CD4-positive, alpha-beta T cell treated with Interleukin-6 for 4 hours (primary cell): ENCODE results near the gene YBX2.
A peak's percentile ranks its signal among the peaks of the same experiment; 100 is the strongest.

Experiments
- DNase-seq: peaks from one replicate; pipeline ENCODE4 v3.0.0-alpha.2; 2020; ENCODE audit warnings: mixed read lengths

The YBX2 gene

DNA sequence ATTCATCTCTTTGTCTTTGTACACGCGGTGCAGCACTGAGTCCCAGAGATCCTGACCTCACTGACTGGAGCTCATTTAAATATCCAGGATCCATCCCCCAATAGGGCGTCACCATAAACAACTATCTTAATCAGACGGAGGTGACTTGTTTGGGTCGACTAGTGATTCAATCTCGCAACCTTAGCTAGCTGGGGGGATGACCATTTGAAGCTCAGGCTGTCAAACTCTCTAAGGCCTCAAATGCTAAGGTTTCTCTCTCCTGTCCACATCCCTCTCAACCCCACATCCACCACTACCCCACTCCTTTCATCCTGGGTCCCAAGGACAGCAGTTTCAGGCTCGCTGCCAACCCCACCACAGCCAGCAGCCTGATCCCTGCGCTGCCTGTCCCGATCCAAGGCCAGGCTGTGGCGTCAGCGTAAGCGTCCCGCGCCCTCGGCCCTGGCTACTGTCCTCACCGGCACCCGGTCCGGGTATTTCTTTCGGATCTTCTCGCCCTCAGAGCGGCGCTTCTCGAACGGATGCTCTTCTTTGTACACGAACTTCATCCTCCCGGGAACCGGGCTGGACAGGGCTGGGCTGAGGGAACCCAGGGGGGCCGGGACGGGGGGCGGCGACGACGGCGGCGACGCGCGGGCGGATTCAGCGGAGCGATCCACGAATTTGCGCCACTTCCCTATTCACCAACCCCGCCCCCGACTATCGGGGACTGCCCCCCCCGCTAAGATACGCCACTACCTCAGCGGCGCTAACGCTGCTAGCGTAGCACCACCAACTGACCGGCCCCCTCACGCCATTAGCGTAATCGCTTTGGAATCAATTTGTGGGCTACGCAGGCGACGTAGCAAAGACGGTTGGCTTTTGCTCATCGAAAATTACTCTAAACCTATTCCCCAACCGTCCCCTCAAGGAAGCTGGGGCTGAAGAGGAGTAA, 52.4 kb downstream of the YBX2 start, which contains the start of gene GABARAP:
GABARAP (minus strand) TSS at position 667 of the 934 bp plus-strand sequence; CDS start at position 548, 119 bp downstream.
- peak; percentile 93 for DNase-seq

DNA sequence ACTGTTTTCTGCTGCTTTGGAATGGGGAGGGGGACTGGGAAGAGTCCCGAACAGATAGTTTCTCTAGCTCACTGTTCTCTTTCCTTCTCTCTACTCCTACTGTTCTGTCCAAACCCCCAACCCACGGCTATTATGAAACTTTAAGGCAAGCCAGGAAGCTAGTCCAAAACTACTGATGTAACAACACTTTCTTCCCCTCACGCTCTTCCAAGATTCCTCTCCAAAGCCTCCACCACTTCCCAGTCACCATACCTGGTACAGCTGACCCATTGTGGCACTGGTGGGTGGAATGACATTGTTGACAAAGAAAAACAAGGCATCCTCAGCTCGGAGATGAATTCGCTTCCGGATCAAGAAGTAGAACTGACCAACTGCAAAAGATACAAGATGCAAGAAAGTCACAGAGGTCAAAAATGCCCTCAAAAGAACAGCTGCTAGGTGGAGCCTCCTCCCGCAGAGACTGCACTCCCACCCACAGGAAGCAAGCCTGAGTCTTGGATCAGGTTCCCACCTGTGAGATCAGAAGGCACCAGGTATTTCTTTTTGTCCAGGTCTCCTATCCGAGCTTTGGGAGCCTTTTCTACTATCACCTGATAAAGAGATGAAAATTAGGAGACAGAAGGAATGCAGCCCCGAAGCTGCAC, 53.2 kb downstream of the YBX2 start:
- DNase-seq, result no peak

- DNase-seq, result no peak
Observed at GRCh38 chr17:7240375-7240774, 54.1 kb downstream of the YBX2 start.

GRCh38 chr17:7239091-7240027, 55.1 kb downstream of the YBX2 start, which contains the start of gene PHF23:
PHF23 (minus strand) TSS chr17:7239457; CDS start chr17:7239279, 178 bp downstream.
- DNase-seq, result peak; percentile 99

- DNase-seq, result peak; percentile 60
Observed at GRCh38 chr17:7238420-7239090, 55.9 kb downstream of the YBX2 start.
